HG02642 (cell line): ENCODE results near the gene GSTO2.
A peak's percentile ranks its signal among the peaks of the same experiment; 100 is the strongest.

Experiments
- ATAC-seq: cut with Tn5 transposase; IDR thresholded peaks from one replicate; pipeline ENCODE4 v1.9.1; 2021; ENCODE audit warnings: mild to moderate bottlenecking; ENCODE audit not compliant: unreplicated experiment, poor library complexity

GSTO2 gene

DNA sequence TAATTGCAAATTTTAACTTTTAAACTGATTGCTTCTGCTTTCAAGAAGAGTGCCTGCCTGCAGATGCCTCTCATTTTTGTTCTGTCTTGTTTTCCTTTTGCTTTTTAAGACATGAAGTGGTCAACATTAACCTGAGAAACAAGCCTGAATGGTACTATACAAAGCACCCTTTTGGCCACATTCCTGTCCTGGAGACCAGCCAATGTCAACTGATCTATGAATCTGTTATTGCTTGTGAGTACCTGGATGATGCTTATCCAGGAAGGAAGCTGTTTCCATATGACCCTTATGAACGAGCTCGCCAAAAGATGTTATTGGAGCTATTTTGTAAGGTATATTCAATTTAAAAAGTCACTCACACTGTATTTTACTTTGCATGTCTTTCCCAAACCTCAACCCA is 8.8 kb downstream of the GSTO2 start:
- ATAC-seq, result no peak

DNA sequence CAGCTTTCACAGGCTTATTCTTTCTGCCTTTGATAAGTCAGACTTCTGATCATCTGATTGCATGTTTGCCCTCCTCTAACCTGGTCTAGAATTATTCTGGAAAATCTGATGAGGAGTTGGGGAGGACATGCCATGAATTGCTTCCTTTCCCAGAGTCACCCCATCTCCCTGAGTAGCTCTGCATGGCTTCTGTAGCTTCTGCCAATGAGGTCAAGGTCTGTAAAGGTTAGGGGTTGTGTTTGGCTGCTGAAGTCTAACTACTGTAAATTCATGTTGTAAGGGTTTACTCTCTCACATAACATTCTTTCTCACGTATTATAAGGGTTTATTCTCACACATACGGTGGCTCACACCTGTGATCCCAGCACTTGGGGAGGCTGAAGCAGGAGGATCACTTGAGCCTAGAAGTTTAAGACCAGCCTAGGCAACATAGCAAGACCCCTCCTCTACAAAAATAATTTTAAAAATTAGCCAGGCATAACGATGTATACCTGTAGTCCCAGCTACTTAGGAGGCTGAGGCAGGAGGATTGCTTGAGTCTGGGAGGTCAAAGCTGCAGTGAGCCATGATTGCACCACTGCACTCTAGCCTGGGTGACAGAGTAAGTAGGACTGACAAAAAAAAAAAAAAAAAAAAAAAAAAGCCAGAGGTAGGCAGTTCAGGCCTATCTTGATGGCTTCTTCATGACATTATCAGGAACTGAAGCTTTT is 10.7 kb downstream of the GSTO2 start:
- no peak for ATAC-seq

DNA sequence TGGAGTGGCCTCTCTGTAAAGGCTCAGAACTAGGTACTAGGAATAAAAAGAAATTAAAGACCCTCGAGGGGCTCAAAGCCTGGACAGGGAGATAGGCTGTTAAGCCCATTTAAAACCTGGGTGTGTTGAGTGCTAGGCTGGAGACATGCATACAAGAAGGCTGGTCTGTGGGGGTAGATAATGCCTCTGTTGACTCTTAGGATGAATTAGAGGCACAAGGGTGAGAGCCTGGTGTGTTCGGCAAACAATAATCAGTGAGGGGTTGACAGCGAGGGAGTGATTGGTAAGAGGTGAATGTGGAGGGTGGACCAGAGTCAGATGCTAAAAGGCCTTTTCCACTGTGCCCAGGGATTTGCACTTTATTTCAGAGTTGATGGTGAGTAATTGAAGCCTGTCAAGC is 12.7 kb downstream of the GSTO2 start:
- ATAC-seq, result no peak

DNA sequence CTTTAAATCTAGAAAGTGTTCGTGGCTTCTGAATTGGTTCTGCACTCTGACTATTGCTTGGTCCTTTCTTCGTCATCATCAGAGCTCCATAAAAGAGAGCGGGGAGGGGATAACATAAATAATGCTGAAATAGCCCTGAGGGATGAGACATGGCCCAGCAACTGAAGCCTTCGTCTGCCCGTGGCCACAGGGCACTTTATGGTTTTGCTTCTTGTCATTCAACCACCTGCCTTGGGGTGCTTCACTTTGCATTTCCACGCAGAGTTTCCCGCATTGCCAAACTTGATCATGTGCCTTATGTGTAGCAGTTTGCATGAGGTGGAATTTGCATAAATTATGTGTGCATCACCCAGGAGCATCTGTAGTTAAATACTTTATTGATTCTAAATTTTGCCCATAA is 15.9 kb downstream of the GSTO2 start:
- no peak for ATAC-seq

DNA sequence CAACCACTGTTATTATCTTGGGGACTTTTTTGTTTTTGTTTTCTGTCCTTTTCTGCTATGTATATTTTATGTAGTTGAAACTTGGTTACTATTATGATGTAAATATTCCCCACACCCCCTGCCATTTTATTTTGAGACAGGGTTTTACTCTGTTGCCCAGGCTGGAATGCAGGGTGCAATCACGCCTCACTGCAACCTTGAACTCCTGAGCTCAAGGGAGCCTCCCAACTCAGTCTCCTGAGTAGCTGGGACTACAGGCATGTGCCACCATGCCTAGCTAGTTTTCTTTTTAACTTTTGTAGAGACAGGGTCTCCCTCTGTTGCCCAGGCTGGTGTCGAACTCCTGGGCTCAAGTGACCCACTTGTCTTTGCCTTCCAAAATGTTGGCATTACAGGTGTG is 18.0 kb downstream of the GSTO2 start:
- no peak for ATAC-seq

DNA sequence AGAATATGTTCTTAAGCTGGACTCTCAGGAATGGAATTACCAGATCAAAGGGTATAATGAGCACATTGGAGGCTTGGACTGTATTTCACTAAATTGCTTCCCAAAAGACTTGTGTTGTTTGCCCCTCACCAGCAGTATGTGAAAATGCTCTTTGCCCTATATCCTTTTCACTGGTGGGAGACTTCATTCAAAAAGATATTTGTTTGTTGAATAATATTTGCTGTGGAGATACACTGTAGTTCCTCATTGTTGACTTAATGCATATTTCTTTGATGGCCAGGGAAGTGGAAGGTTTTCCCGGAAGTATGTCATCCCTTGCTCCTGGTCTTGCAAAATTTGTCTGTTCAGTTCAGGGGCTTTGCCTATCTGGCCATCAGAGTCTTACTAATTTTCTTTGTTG is 19.4 kb downstream of the GSTO2 start:
- no peak for ATAC-seq

DNA sequence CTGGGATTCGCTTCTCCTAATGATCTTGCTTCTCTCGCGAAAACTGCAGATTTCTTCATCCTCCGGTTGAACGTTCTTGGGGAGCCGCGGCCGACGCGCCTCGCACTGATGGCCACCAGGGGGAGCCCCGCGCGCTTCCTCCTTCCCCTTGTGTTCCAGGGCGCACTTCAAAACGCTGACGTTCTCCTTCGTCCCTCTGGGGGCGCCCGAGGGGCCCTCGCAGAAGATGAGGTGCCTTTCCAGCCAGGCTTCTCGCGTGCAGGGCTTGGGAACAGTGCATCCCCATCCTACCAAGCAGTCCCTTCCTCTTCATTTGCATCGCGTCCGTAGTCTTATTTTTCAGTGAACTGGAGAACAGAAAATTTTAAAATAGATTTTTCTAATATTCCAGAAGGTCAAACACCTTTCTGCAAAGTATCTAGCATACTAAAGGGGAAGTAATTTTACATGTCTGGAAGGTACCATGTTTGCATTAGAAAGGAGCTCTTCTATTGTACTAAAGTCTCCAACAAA is 22.5 kb downstream of the GSTO2 start:
- ATAC-seq, result peak; percentile 99

DNA sequence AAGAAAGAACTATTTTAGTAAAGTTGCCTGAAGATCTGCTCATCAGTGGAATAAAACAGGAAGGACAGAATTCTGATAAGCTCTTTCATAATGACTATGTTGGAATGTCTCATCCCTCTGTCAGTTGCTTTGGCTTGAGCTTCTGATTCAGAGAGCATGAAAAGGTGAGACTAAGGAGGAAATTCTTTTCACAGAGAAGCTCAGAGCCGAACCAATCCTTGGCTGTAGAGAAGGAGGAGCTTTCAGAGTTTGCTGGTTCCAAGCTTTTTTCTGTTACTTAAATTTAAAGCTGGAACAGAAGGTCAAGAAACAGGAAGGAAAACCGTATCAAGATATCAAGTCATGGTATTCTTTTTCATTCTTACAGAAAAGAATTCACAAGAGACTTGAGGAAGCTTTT is 24.0 kb downstream of the GSTO2 start:
- ATAC-seq, result no peak

DNA sequence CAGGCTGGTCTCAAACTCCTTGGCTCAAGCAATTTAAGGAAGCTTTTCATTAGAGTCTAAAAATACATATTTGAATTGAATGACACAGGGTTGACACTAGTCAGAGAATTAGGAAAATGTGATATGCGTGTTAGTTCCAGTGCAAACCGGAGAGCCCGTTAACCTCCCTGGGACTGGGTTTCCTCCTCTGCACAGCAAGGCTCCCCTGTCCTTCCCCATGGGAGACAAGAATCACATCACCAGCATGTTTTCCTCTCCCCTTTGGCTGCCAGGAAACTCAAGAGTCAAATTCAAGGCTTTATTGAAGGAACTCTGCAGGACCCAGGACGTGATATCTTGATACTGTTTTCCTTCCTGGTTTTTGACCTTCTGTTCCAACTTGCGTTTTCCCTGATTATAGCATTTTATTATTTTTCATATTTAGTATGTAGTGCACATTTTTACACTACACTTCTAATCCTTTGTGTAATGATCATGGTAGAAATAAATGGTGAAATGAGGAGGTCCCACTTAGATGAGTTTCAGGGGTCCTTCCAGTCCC is 24.9 kb downstream of the GSTO2 start:
- no peak for ATAC-seq

DNA sequence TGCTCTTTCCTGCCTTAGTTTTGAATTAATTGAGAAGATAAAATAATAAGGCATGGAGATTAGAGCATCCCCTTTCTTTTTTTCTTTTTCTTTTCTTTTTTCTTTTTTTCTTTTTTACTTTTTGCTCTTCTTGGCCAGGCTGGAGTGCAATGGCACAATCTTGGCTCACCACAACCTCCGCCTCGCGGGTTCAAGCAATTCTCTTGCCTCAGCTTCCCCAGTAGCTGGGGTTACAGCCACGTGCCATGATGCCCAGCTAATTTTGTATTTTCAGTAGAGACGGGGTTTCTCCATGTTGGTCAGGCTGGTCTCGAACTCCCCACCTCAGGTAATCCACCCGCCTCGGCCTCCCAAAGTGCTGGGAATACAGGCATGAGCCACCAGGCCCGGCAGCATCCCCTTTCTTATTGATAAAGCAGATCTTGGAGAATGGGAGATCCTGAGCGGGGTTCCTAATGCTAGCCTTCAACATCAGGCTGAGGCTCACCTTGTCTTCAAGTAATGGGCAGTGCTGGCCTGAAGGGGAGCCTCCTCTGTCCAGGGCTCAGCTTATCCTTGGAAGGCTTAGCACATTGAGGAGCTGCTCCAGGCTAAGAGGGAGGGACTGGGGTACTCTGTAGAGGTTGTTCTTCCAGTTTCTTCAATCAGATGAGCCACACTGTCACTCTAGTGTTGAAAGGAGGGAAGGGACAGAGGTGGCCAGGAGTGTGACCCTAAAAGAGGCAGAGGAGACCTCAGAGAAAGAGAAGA is 27.9 kb downstream of the GSTO2 start:
- ATAC-seq, result no peak

DNA sequence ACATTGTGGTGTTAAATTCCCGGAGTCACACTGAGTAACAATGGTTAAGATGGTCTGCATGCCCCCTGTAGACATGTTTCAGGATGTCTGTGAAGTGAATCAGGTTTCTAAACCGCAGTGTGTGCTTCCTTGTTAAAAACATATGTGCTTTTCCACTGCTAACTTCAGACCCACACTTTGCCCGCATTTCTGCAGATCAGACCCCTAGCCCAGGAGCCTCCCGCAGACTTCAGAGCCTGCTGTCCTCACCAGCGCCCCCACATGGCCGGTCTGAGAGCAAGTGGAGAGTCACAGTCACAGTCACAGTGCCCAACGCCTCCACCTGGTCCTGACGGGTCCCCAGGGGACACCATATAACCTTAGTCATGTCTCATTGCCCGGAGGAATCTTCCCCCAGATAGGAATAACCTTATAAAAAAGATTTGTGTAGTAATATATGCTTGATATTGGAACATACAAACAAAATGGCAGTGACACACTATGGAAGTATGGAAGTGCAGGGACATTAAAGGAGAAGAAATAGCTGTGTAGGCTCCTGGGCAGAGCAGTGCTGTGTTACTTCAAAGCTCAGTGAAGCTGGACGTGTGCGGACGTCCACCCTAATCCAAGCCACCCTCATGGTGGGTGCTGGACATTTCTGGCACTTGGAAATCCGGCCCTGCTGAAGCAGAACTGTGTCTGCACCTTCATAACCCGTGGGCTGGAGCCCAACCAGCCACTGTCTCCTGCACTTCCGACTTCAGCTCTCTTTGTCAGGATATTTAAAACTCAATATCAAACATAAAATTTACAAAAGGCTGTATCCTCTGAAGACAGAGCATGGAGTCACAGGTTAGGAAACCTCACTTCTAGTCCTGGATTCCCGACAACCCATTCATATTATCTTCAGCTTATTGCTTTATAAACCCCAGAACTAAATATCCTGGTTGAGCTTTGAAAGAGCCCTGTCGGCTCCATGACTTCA is 29.0 kb downstream of the GSTO2 start:
- no peak for ATAC-seq

DNA sequence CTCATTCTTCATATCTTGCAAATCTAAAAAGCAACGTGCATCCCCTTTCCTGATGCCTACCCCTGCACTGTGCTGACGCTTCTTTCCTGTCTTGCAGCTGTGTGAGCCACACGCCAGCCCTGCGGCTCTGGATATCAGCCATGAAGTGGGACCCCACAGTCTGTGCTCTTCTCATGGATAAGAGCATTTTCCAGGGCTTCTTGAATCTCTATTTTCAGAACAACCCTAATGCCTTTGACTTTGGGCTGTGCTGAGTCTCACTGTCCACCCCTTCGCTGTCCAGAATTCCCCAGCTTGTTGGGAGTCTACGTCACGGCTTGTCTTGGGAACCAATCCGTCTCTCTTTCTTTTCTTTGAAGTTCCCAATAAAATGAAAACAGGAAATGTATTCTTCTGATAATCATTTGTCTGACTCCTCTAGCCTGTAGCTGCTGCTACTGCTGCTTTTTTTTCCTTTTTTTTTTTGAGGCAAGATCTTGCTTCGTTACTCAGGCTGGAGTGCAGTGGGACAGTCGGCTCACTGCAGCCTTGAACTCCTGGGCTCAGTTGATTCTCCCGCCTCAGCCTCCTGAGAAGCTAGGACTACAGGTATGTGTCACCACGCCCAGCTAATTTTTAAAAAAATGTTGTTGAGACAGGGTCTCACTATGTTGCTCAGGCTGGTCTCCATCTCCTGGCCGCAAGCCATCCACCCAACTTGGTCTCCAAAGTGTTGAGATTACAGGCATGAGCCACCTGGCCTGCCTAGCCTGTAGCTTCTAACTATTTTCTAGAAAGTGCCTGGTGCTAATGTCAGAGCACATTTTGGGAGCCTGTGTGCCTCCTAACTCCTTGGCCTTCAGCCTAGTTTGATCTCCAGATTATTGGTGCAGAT is 30.3 kb downstream of the GSTO2 start:
- ATAC-seq, result no peak

DNA sequence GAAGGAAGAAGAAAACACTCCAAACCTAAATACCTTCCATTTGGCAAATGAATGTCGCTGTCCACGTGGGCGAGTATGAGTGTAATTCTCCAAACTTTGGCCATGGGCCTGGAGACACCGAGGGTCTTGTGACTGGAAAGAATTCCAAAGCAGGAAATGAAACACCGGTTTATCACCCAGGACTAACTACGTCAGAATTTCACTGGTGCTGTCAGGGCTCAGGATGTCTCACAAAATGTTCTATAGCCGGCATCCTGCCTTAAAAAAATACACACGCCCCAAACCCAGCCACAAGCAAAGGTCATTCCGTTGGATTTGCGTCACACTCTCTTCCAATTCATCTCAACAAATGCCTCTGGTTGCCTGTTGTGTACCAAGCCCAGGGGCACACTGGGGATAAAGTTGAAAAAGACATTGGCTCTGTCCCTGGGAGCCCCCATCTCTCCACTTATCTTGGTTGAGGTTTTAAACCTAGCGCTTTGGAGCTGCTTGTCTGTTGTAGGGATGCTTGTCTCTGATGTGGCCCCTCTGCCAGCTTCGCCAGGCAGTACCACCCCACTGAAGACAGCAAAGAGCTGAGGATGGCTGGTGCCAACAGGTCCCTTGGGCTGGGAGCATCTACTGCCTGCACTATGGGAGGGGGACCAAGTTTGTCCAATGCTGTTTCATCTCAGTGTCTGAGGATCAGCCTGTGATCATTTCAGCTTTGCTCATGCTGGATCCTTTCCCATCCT is 31.2 kb downstream of the GSTO2 start:
- ATAC-seq, result no peak

DNA sequence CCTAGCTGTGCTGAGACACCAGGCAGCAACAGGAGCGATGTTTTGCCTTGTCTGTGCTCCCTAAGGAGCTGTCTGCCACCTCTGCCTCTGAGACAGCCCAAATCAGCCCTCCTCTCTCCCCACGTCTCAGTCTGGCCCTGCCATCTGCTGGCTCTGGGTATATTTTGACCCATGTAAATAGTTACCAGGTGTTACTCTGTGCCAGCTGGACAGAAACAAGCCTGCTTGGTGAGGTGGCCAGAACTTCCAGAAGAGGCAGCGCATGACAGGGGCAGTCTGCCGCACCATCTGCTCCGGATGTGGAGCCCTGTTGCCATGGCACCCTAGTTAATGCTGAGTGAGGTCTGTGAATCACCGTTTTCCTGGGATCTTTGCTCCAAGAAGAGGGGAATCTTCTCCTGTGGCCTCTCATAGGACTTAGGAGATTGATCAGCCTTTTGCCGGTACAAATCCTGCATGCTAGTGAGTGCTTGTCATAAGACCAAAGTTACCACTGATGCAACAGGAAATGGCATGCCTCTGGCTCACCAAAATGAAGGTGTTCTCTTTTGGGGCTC is 31.8 kb downstream of the GSTO2 start:
- ATAC-seq, result no peak

DNA sequence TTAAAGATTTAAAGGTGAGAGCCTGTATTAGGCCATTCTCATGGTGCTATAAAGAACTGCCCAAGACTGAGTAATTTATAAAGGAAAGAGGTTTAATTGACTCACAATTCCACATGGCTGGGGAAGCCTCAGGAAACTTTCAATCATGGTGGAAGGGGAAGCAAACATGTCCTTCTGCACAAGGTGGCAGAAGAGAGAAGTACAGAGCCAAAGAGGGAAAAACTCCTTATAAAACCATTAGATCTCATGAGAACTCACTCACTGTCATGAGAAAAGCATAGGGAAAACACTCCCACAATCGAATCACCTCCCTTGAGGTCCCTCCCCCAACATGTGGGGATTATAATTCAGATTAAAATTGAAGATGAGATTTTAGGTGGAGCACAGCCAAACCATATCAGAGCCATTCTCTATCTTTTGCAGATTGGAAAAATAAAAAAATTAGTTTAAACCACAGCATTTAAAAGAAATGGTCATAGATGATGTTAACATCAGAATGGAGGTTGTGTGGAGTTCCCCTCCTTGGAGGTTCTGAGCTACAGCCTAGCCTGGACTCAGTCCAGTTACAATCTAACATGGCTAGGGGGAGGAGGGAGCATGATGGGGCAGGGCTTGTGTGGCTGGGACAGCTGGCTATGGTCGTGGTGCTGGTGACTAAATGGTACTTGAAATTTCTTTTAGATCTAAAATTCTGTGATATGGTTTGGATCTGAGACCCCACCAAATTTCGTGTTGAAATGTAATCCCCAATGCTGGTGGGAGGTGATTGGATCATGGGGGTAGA is 33.1 kb downstream of the GSTO2 start:
- no peak for ATAC-seq

DNA sequence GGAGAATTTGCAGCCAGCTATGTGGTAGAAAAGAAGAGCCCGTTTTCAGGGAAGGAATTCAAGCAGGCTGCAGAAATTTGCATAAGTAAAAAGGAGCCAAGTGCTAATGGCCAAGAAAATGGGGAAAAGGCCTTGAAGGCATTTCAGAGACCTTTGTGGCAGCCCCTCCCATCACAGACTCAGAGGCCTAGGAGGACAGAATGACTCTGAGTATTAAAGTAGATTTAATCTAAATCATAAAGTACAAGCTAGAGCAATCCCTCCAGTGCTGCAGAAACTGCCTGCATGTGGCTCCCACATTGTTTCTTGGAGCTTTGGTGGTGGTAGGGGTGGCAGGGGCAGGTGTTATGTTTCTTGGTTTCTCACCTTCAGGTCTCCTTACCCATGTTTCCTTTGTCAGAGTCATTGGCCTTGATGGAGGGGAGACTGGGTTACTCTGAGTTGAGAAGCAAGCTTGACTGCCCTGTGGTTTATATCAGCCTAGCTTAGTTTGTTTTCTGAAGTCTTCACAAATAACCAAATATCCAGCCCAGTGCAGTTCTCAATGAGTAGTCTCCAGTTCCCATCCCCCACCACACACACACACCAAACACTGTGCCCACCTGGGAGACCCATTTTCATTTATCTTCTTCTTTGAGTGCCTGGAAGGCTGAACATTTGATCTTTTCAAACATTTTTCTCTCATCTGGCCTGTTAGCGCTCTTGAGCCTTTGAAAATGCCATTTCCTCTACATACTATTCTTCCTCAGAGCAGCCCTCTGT is 34.8 kb downstream of the GSTO2 start:
- no peak for ATAC-seq

DNA sequence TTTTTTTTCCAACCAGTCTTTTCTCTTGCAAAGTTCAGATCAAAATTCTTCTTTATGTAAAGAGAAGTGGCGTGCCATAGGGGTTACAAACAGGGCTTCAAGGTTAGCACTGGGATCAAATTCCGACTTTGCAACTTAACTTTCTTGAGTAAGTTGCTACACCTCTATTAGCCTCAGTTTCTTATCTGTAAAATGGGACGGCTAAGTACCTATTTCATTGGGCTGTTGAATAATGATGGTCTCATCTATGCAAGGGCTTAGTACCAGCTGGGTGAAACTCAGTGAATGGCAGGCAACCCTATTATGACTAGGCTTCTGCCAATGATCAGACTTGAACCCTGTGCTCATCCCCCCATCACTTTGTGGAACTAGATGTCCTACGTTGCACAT is 35.4 kb downstream of the GSTO2 start:
- ATAC-seq, result no peak
